OCI-LY3 (cell line): ENCODE results near the gene COL6A3.

ENCODE experiments used
- H2AFZ ChIP-seq: fragments of 200-600, 300-600 bp; shearing (Covaris generic); 2 replicates; pipeline ENCODE4 v1.6.0; 2014; ENCODE audit warnings: antibody characterized with exemption, low read depth, low read length
- H3K27ac ChIP-seq: fragments of 200-600, 300-600 bp; sonication (generic); 2 replicates; pipeline ENCODE4 v1.5.1; 2014; ENCODE audit warnings: mild to moderate bottlenecking, low read length, moderate library complexity, mixed read lengths
- H3K27me3 ChIP-seq: fragments of 200-600, 300-600 bp; sonication (generic); 2 replicates; pipeline ENCODE4 v1.6.1; 2014; ENCODE audit warnings: low read depth, low read length, mixed read lengths
- H3K36me3 ChIP-seq: fragments of 200-600, 300-600 bp; sonication (generic); replicated peaks from 2 replicates; pipeline ENCODE3; 2014; ENCODE audit warnings: low read depth, low read length, mixed read lengths
- H3K4me1 ChIP-seq: fragments of 300-600, 200-600 bp; sonication (generic); 2 replicates; pipeline ENCODE4 v1.6.1; 2014; ENCODE audit warnings: low read length, mixed read lengths
- H3K4me2 ChIP-seq: fragments of 200-600, 300-600 bp; sonication (generic); 2 replicates; pipeline ENCODE4 v1.6.1; 2014; ENCODE audit warnings: low read length, mixed read lengths
- H3K4me3 ChIP-seq: fragments of 300-600, 200-600 bp; sonication (generic); 2 replicates; pipeline ENCODE4 v1.5.1; 2014; ENCODE audit warnings: antibody characterized with exemption, mild to moderate bottlenecking, low read length, moderate library complexity
- H3K79me2 ChIP-seq: fragments of 300-600, 200-600 bp; shearing (Covaris generic); 2 replicates; pipeline ENCODE4 v1.6.1; 2014; ENCODE audit warnings: mild to moderate bottlenecking, low read length, mixed read lengths
- H3K9ac ChIP-seq: fragments of 300-600, 200-600 bp; shearing (Covaris generic); 2 replicates; pipeline ENCODE4 v1.6.0; 2014; ENCODE audit warnings: mild to moderate bottlenecking, low read length, moderate library complexity
- H3K9me3 ChIP-seq: fragments of 200-600, 300-600 bp; shearing (Covaris generic); 2 replicates; pipeline ENCODE4 v1.6.1; 2014; ENCODE audit warnings: low read length, mixed read lengths; ENCODE audit not compliant: insufficient read depth
- H4K20me1 ChIP-seq: fragments of 200-600, 300-600 bp; sonication (generic); 2 replicates; pipeline ENCODE4 v1.6.1; 2016; ENCODE audit warnings: low read length, mixed read lengths; ENCODE audit not compliant: insufficient read depth
- CTCF ChIP-seq: fragments of 200-600, 300-600 bp; sonication (generic); IDR thresholded peaks from 2 replicates; pipeline ENCODE4 v1.5.1; 2014; ENCODE audit warnings: antibody characterized with exemption, low read length, low read depth
- EZH2phosphoT487 ChIP-seq: fragments of 200-600 bp; shearing (Covaris generic); IDR thresholded peaks from 2 replicates; pipeline ENCODE4 v1.6.1; 2018; ENCODE audit warnings: antibody characterized with exemption, mixed run types, low read depth

The COL6A3 gene

GRCh38 chr2:237361194-237362004, 52.6 kb downstream of the COL6A3 start:
- Histone ChIP-seq H3K36me3 (no peaks in the 10 kb centered on the region), H2AFZ (no peak overlapping the region), H4K20me1 (no peaks in the 10 kb centered on the region), H3K4me3 (no peak overlapping the region), H3K4me2 (no peak overlapping the region), H3K9ac (no peak overlapping the region), H3K79me2 (no peaks in the 10 kb centered on the region), H3K27ac (no peak overlapping the region), H3K27me3 (peaks cover 17% of the 10 kb centered on the region; the same call in 1 of the 2 replicates), H3K4me1 (no peaks in the 10 kb centered on the region), H3K9me3 (no peaks in the 10 kb centered on the region)
- TF ChIP-seq CTCF: no peak
- TF ChIP-seq EZH2phosphoT487: no peak

GRCh38 chr2:237359894-237360780, 53.8 kb downstream of the COL6A3 start:
- H3K9me3 ChIP-seq: no peaks in the 10 kb centered on the region
- no peaks in the 10 kb centered on the region for H3K79me2 ChIP-seq
- H3K4me3 ChIP-seq: no peak overlapping the region
- no peak overlapping the region for H3K4me2 ChIP-seq
- TF ChIP-seq CTCF: no peak
- no peak for TF ChIP-seq EZH2phosphoT487
- no peaks in the 10 kb centered on the region for H4K20me1 ChIP-seq
- H3K27me3 ChIP-seq: peaks cover 17% of the 10 kb centered on the region; the same call in 1 of the 2 replicates
- H2AFZ ChIP-seq: no peak overlapping the region
- no peaks in the 10 kb centered on the region for H3K4me1 ChIP-seq
- H3K9ac ChIP-seq: no peak overlapping the region
- no peak overlapping the region for H3K27ac ChIP-seq
- H3K36me3 ChIP-seq: no peaks in the 10 kb centered on the region

- Histone ChIP-seq H3K9ac (no peak overlapping the region), H3K4me3 (no peak overlapping the region), H3K36me3 (no peaks in the 10 kb centered on the region), H3K4me1 (no peaks in the 10 kb centered on the region), H2AFZ (no peak overlapping the region), H3K79me2 (no peaks in the 10 kb centered on the region), H3K4me2 (no peak overlapping the region), H3K27me3 (peaks cover 17% of the 10 kb centered on the region; the same call in 1 of the 2 replicates), H3K9me3 (no peaks in the 10 kb centered on the region), H4K20me1 (no peaks in the 10 kb centered on the region), H3K27ac (no peak overlapping the region)
- TF ChIP-seq CTCF: no peak
- TF ChIP-seq EZH2phosphoT487: no peak
Observed at GRCh38 chr2:237359518-237359840, 54.5 kb downstream of the COL6A3 start.
